Jurkat, Clone E6-1 (cell line): ENCODE data around the gene WNT11.
A peak's percentile ranks its signal among the peaks of the same experiment; 100 is the strongest.

Experiments used
- DNase-seq: peaks from one replicate; pipeline ENCODE4 v3.0.0-alpha.2; 2011; ENCODE audit warnings: low read depth, low spot score
- H3K4me3 ChIP-seq: 2 replicates; pipeline ENCODE4 v1.5.1; 2011; ENCODE audit warnings: mild to moderate bottlenecking, low read length, control low read depth, moderate library complexity

The WNT11 gene

DNA sequence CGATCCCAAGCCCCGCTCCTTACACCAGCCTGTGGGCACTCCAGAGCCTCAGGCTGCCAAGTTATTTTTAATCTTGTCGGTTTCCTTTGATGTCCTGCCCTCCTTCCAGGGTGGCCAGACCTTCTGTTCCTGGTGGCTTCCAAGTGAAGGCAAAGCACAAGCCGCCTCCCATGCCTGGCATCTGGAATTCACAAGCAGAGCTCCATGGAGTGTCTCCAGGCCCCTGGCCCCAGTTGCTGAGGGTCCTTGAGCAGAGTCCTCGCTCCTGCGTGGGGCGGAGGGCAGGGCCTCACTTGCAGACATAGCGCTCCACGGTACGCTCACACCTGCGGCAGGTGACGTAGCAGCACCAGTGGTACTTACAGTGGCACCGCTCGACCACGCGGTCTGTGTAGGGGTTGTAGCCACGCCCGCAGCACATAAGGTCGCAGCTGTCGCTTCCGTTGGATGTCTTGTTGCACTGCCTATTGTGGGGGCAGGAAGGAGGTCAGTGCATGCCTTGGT, 19.5 kb downstream of the WNT11 start:
- no peak overlapping the region for H3K4me3 ChIP-seq
- DNase-seq = no peak

DNA sequence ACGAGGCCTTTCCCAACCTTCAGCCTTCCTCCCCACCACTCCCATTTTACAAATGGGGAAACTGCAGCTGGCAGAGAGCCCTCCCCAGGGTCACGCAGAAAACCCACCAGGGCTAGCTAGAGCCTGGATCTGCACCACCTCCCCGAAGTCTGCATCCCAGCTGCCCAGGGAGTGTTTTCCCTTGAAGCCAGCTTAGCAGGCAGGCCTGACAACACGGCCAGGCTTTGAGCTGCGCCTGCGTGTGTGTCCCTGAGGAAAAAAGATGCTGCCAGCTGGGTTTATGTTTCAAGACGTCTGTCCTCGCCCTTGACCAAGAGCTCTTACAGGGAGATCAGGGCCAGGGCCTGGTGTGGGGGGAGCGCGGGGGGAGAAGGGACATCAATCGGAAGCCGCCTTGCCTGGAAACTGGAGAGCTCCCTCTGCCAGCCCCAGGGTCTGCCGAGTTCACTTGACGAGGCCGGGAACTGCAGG, 20.3 kb downstream of the WNT11 start:
- no peak for DNase-seq

DNA sequence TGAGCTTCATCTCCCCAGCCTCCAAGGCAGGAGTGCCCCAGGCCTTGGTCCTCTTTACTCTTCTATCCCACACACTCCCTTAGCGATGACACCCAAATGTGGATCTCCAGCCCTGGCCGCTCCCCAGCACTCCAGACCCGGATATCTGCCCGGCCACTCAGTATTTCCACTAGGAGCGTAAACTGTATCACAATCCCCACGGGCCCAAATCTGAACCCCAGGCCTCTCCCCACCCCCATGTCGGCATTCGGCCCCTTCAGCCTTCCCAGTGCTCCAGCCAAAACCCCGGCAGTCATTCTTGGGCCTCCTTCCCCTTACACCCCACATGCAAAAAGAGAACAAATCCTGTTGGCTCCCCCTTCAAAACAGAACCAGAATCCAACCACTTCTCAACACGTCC, 20.8 kb downstream of the WNT11 start:
- H3K4me3 ChIP-seq = no peak overlapping the region
- DNase-seq = no peak

More for the DNA sequence above, 20.3 kb downstream of the WNT11 start:
- no peak overlapping the region for H3K4me3 ChIP-seq

DNA sequence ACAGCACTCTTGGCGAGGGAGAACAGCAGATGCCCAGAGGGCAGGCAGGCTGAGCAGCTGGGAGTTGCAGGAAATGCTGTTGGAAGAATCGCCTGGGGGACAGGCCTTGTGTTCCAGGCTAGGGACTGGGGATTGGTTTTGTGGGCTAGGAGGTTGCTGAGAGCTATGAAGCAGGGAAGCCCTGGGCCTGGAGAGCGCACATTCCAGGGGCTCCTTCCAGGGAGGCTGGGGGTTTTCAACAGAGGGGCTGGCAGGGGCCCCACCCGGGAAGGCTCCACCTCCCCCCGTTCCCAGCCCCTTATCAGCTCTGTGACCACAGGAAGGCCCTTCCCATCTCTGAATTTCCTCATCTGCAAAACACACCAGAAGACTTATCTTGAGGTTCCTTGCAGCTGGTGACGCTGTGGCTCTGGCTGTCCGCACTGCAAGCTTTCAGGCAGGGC, 21.7 kb downstream of the WNT11 start:
- DNase-seq = no peak
- H3K4me3 ChIP-seq = no peak overlapping the region

DNA sequence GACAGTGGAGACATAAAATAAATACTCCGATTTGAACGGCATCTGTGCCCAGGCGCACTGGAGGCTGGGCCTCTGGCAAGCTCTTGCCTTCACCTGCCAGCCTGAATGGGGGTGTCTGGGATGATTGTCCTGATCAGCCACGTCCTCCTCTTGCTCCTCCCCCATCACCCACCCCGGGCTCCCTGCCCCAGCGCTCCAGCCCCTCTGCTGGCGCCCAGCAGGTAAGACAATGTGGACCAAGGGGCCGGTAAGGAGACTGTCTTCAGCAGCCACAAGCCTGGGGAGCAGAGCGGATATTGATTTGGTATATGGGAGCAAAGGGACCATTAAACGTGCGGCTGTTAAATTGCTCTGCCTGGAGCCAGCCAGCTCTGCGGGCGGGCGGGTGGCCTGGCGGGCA, 24.9 kb downstream of the WNT11 start:
- no peak overlapping the region for H3K4me3 ChIP-seq

DNA sequence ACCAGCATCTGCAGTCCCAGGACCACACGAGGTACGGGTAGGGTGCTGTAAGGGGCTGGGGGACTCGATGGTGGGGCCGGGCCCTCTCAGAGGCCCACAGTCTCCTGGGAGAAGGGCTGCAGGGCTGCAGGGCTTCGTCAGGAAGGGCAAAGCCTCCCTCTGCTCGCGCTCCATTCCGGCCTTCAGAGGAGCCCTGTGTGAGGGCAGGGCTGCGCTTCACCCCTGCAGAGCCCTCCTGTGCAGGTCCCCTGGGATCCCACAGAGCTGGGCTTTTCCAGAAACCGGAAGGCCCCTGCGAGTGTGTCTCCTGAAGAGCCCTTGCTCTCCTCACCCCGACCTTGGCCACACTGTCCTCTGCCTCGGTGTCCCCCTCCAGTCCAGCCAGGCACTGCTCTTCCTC, 27.2 kb downstream of the WNT11 start:
- no peak overlapping the region for H3K4me3 ChIP-seq
- DNase-seq = no peak

More for the DNA sequence above, 24.9 kb downstream of the WNT11 start:
- no peak for DNase-seq

DNA sequence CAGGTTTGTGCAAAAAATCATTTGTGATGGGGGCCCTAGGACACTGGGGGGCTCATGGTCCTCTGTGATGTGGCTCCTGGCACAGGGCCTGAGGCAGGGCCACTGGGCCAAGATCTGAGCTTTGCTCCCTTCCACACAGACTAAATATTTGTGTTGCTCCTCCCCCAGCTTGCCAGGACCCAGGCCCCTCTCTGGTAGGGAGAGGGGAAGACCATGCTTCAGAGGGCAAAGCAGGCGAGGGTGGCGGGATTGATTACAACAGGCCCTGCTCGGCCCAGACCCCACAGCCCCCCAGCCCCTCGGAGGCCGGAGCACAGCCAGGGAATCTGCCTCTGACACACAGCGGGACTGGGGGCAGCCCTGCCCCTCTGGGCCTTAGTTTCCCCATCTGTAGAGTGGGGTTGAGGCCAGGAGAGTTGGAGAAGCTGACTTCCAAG, 29.0 kb downstream of the WNT11 start:
- H3K4me3 ChIP-seq = no peak overlapping the region
- no peak for DNase-seq

DNA sequence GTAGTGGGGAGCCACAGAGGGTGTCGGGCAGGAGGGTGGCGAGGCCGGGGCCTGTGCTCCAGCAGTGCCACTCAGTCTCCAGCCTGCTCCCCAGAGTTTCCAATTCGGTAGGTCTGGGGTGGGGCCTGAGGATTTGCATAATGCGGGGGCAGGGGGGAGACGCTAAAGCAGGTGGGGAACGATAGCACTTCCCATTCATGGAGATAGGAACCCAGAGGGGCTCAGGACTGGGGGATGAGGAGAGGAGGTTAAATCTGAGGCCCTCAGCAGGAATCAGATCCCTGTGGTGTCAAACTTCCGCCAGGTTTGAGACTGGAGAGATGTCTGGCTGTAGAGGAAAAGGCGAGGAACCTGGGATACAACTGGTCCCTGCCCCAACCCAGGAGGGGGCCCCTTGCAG, 29.8 kb downstream of the WNT11 start:
- DNase-seq = no peak
- H3K4me3 ChIP-seq = no peak overlapping the region

DNA sequence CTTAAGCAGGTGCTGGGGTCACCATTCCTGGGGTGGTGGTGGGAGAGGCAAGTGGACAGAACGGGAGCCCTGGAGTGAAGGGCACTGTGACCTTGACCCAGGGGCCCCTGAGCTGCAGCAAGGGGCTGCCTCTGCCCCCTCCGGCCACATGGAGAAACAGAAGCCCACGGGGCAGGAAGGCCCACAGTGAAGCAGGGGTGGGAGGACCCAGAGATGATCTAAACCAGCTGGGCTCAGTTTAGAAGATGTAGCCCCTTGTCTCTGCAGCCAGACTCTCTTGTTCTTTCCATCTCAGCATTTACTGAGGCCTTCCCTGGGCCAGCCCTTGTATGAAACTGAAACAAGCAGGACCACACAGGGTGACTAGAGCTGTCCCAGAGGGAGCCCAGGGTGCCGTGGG, 30.5 kb downstream of the WNT11 start:
- no peak for DNase-seq
- H3K4me3 ChIP-seq = no peak overlapping the region

DNA sequence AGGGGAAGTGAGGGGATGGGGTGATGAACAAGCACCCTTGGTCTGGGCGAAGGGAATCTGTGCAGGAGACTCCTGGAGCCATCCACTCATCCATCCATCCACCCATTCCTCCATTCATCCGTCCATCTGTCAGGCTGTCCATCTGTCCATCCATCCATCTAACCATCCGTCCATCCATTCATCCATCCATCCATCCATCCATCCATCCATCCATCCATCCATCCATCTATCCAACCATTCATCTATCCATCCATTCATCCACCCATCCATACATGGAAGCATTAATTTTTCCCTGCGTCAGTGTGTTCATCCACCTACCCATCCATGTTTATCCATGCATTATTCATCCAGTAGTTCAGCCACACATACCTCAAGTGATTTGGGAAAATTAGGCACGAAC, 32.0 kb downstream of the WNT11 start:
- no peak for DNase-seq
- H3K4me3 ChIP-seq = no peak overlapping the region

DNA sequence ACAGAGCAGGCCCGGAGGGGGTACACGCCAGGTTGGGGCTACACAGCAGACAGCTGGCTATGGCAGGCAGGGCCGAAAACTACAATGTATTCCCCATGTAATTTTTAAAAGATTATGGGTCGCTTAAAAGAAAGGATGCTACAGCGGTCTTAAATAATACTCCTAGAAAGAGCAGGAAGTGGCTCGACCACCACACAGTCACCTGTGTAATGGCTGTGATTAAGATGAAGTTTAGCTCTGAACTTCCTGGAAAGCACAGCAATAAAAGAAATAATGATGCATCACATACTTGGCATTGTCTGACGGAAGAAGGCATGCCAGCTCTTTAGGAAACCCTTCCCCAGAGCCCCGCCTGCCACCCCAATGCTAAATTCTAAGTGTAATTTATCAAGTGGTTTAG, 32.6 kb downstream of the WNT11 start:
- H3K4me3 ChIP-seq = no peak overlapping the region
- DNase-seq = peak; percentile 41

DNA sequence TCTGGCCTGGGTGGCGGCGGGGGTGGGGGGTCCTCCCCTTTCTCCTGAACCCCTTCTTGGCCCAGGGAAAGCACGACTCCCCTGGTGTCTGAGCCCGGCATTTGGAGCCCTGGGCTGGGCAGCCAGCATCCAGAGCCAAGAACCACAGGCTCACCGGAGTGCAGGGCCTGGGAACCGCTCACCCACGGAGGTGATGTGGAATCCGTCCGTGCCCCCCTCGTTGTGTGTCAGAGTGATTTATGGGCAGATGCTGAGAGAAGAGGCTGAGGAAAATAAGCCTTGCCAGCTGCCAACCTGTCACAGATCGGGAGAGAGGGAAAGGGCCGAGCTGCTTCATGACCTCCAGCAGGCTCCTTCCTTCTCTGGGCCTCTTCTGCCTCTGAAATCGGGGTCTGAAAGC, 33.7 kb downstream of the WNT11 start:
- H3K4me3 ChIP-seq = no peak overlapping the region
- DNase-seq = no peak

DNA sequence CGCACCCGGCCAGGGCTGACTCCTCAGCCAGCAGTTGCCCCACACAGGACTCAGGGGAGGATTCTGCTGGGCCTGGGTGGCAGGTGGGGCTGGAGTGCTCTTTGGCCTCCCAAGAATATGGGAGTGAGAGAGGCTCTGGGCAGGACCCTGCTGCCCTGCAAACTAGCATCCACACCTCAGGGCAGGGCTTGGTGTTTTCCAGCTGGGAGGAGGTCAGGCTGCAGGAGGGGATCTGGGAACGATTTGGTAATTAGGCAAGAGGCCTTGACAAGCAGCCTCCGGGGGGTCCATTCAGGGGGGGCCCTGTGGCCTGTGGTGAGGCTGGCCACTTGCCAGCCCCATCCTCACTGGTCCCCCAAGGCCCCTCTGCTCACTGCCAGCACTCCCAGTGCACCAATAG, 35.8 kb downstream of the WNT11 start:
- no peak for DNase-seq

DNA sequence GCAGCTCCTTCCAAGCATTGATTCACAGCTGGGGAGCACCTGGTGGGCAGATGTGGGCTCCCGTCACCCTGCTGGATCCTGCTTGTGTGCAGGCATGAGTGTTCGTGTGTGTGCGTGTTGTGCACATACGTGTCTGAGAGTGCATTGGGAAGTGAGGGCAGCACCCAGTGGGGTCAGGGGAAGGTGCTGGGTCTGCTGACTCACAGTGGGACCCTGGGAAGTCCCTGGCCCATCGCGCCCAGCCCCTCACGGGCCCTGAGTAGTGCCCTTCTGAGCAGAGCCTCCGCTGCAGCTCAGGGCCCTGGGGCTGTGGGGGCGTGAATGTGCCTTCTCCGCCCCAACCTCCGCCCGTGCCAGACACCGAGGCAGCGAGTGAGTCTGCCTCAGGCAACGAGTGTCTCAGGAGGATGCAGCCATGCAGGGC, 36.8 kb downstream of the WNT11 start:
- H3K4me3 ChIP-seq = no peak overlapping the region
- no peak for DNase-seq

More for the DNA sequence above, 35.8 kb downstream of the WNT11 start:
- H3K4me3 ChIP-seq = no peak overlapping the region

DNA sequence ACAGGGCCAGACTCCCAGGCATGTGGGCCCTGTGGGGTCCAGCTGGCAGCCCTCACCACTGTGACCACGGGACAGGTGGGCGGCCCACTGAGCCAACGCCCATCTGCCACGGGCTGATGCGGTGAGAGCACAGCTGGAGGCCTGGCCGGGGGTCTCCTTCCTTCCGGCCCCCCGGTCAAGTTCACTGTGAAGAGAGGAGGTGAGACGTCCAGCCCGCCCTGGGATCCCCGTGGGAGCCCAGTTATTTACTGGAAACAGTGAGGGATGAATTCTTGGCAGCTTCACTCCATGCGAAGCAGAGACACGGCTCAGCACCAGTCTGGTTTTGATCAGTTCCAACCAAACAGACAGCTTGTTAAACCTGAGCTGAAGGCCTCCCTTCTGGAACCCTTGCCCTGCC, 38.7 kb downstream of the WNT11 start:
- H3K4me3 ChIP-seq = no peak overlapping the region
- no peak for DNase-seq

DNA sequence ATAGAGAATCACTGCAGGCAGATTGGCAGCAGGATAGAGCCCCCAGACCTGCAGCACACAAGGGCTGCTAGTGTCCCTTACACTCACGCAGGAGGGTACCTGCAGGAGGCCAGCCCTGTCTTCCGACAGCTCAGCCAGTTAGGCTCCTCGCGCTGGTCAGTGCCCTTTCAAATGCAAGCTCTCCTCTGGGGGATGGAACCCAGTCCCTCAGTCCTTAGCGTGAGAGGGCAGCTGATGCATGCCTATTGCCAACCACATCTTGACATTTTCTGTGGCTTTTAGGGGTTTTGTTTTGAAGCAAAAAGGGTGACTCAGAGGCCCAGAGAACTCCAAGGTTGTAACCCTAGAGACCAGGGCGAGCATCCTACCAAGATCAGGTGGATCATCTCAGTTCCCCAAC, 40.0 kb downstream of the WNT11 start:
- H3K4me3 ChIP-seq = no peak overlapping the region
- no peak for DNase-seq

DNA sequence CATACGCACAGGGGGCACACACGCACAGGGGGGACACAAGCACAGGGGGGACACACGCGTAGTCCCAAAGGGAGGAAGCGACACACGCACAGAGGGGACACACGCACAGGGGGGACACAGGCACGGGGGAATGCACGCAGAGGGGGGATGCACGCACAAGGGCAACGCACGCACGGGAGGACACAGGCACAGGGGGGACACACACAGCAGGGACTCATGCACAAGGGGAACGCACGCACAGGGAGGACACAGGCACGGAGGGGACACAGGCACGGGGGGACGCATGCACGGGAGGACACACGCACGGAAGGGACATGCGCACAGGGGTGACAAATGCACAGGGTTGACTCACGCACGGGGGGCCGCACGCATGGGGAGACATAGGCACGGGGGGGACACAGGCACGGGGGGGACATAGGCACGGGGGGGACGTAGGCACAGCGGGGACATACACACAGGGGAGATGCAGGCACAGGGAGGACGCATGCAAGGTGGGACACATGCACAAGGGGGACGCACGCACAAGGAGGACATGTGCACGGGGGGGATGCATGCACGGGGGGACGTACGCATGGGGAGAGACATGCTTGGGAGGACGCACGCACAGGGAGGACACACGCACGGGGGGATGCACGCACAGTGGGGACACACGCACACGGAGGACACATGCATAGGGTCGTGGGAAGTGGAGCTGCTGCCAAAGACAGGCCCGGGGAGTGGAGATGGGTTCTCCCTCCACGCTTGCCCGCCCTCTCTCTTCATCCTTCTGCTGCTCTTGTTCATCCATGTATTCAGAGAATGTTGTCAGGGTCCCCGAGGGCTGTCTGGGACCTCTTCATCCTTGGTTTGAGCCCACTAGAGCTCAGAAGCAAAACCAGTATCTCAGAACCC, 41.2 kb downstream of the WNT11 start:
- H3K4me3 ChIP-seq = no peak overlapping the region

DNA sequence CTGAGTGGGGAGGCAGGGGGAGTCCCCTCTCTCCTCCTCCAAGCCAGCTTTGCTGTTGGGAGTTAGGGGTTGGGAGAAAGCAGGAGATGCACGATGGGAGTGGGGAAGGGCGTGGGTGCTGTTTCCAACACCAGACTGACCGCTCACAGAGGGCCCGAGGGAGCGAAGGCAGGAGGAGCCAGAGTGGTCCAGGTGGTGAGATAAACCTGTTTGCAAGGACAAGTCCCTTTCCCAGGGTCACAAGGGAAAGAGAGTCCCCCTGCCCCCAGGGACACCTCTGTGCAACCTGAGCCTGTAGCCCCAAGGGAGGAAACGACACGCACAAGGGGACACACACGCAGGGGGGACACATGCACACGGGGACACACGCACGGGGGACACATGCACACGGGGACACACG, 42.2 kb downstream of the WNT11 start:
- H3K4me3 ChIP-seq = no peak overlapping the region
- DNase-seq = no peak

More for the DNA sequence above, 41.2 kb downstream of the WNT11 start:
- DNase-seq = no peak

DNA sequence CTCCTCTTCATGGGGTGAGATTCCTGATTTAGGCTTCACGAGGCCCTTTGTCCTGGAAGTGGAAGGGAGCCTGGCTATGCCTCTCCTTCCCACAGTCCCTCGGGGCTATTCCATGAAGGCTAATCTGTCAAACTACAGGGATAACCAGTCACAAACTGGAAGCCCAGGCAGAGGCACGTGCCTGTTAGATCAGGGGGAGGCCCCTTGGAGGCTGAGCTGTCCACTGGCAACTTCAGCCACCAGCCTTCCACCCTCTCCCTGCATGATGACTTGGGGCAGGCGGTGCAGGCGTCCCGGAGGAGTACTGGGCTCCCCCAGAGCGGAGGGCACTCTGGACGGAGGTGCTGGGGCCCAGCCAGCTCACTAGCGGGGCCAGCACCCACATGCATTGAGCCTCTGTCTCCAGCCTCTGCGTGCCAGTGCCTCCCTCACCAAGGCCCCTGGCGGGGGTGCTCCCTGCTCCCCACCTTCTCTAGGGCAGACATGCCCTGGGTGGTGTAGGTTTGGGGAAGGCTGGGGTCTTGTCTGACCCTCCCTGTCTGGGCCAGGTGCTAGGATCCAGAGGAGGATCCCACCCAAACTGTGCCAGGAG, 42.9 kb downstream of the WNT11 start:
- H3K4me3 ChIP-seq = no peak overlapping the region
- no peak for DNase-seq
